Immature natural killer cell (primary cell): Measurements from ENCODE around the gene LRRC14B. TPM values are rescaled to one million over a fixed set of nuclear protein-coding genes. Genes with fewer than 3 reads are reported as not detected.
"Not testable (repeated sequence)": the region's sequence is repeated elsewhere in the genome, so short reads cannot be mapped to it uniquely, and the experiment has no call there.

Experiments used
- DNase-seq, 3 donors: peaks; one replicate each; pipeline ENCODE4 v3.0.0; 2022; ENCODE audit warnings: mixed read lengths in 1 of 3
- H3K27ac Mint-ChIP-seq, 6 donors: one replicate each; pipeline ENCODE4 v1.8.0; 2020; ENCODE audit warnings: mixed read lengths in 6 of 6, mild to moderate bottlenecking in 5 of 6, inconsistent platforms in 4 of 6, moderate library complexity in 3 of 6
- H3K27me3 Mint-ChIP-seq, 3 donors: one replicate each; pipeline ENCODE4 v1.8.0; 2020 to 2021; ENCODE audit warnings: low read depth in 3 of 3, mild to moderate bottlenecking in 3 of 3, mixed read lengths in 3 of 3, moderate library complexity in 3 of 3, inconsistent platforms in 1 of 3
- H3K36me3 Mint-ChIP-seq, 3 donors: one replicate each; pipeline ENCODE4 v1.8.0; 2020; ENCODE audit warnings: mixed read lengths in 3 of 3, inconsistent platforms in 2 of 3, mild to moderate bottlenecking in 2 of 3
- H3K4me1 Mint-ChIP-seq, 2 donors: one replicate each; pipeline ENCODE4 v1.8.0; 2020; ENCODE audit warnings: inconsistent platforms in 2 of 2, mild to moderate bottlenecking in 2 of 2, mixed read lengths in 2 of 2, moderate library complexity in 1 of 2
- H3K4me3 Mint-ChIP-seq, 5 donors: one replicate each; pipeline ENCODE4 v1.8.0; 2020; ENCODE audit warnings: mild to moderate bottlenecking in 5 of 5, mixed read lengths in 5 of 5, inconsistent platforms in 3 of 5, moderate library complexity in 3 of 5
- H3K9me3 Mint-ChIP-seq, 6 donors: one replicate each; pipeline ENCODE4 v1.8.0; 2020; ENCODE audit warnings: mild to moderate bottlenecking in 6 of 6, mixed read lengths in 6 of 6, inconsistent platforms in 4 of 6, moderate library complexity in 3 of 6
- polyA plus RNA-seq, 3 donors: library from polyadenylated mRNA; unstranded; fragments of 300-500 nt; fragmentation: Illumina TruSeq; gene quantifications; one replicate each; pipeline ENCODE4 v1.2.3, GENCODE V29; 2021

The LRRC14B gene
- polyA plus RNA-seq, 3 donors from 2014 or later: not detected

DNA sequence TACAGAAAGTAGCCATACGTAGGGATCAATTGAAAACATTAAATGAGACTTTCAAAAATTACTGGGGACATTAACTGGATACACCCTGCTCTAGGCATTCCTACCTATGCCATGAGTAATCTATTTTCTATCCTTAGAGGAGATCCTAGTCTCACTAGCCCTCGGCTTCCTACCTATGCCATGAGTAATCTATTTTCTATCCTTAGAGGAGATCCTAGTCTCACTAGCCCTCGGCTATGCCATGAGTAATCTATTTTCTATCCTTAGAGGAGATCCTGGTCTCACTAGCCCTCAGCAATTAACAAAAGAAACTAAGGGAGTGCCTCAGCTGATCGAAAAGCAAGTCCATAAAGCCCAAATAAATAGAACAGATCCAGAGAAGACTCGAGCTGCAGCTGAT lies 54.4 kb downstream of the LRRC14B start:
- H3K27me3 Mint-ChIP-seq, H3K9me3 Mint-ChIP-seq, H3K4me3 Mint-ChIP-seq, H3K27ac Mint-ChIP-seq, DNase-seq: not testable (repeated sequence)
- H3K4me1 Mint-ChIP-seq: peaks cover 0 to 19% of the 10 kb centered on the region in 2 donors
- H3K36me3 Mint-ChIP-seq: peaks cover 38 to 55% (median 50%) of the 10 kb centered on the region in 3 donors

Other genes with a start within 250 kb of the LRRC14B start
- gene PLEKHG4B, start 99.3 kb upstream of the LRRC14B start, polyA plus RNA-seq: not detected
- 1 to 10 TPM; 2.4 to 3.8 (median 3.6) TPM for gene CCDC127, start 26.7 kb downstream of the LRRC14B start, polyA plus RNA-seq
- 100 to 1,000 TPM; 140 to 224 (median 208) TPM for gene SDHA, start 26.8 kb downstream of the LRRC14B start, polyA plus RNA-seq
- 100 to 1,000 TPM; 209 to 392 (median 236) TPM for gene PDCD6, start 80.2 kb downstream of the LRRC14B start, polyA plus RNA-seq
- gene AHRR, start 130.2 kb downstream of the LRRC14B start, polyA plus RNA-seq: under 1 TPM in 1 of 3 donors, not detected in 2; 0.16 TPM